Parathyroid adenoma (tissue), 2 donors: ENCODE measurements around the gene MPP2.
"Not testable (repeated sequence)": the region's sequence is repeated elsewhere in the genome, so short reads cannot be mapped to it uniquely, and the experiment has no call there.

ENCODE experiments used
- H2AFZ ChIP-seq: fragments of 300-600 bp; sonication (generic); one replicate; pipeline ENCODE4 v1.7.0; 2017; ENCODE audit warnings: antibody characterized with exemption, mild to moderate bottlenecking
- H3K27ac ChIP-seq: fragments of 300-600 bp; sonication (generic); one replicate; pipeline ENCODE4 v1.7.0; 2017
- H3K27me3 ChIP-seq: fragments of 300-600 bp; sonication (generic); one replicate; pipeline ENCODE4 v1.7.0; 2017; ENCODE audit warnings: low read length; ENCODE audit not compliant: control insufficient read depth, insufficient read depth
- H3K36me3 ChIP-seq: fragments of 300-600 bp; sonication (generic); one replicate; pipeline ENCODE4 v1.7.0; 2017; ENCODE audit warnings: low read length; ENCODE audit not compliant: control insufficient read depth, insufficient read depth
- H3K4me1 ChIP-seq: fragments of 300-600 bp; sonication (generic); one replicate; pipeline ENCODE4 v1.7.0; 2017; ENCODE audit warnings: control low read depth
- H3K4me2 ChIP-seq: fragments of 300-600 bp; sonication (generic); one replicate; pipeline ENCODE4 v1.7.0; 2017; ENCODE audit warnings: low read length
- H3K4me3 ChIP-seq: fragments of 300-600 bp; sonication (generic); one replicate; pipeline ENCODE4 v1.7.0; 2017; ENCODE audit warnings: low read depth, low read length
- H3K79me2 ChIP-seq: fragments of 300-600 bp; sonication (generic); one replicate; pipeline ENCODE4 v1.7.0; 2017; ENCODE audit warnings: control low read depth
- H3K9ac ChIP-seq: fragments of 300-600 bp; sonication (generic); one replicate; pipeline ENCODE4 v1.7.0; 2017; ENCODE audit warnings: mild to moderate bottlenecking
- H3K9me3 ChIP-seq: fragments of 300-600 bp; sonication (generic); one replicate; pipeline ENCODE4 v1.7.0; 2017; ENCODE audit warnings: low read length; ENCODE audit not compliant: control insufficient read depth
- TF ChIP-seq, protein P1 (sequence below): fragments of 300-600 bp; sonication (generic); IDR thresholded peaks from one replicate; pipeline ENCODE4 v1.7.0; 2017; ENCODE audit warnings: antibody characterized with exemption, mild to moderate bottlenecking
- donor health status: primary hyperparathyroidism.

Gene MPP2

DNA sequence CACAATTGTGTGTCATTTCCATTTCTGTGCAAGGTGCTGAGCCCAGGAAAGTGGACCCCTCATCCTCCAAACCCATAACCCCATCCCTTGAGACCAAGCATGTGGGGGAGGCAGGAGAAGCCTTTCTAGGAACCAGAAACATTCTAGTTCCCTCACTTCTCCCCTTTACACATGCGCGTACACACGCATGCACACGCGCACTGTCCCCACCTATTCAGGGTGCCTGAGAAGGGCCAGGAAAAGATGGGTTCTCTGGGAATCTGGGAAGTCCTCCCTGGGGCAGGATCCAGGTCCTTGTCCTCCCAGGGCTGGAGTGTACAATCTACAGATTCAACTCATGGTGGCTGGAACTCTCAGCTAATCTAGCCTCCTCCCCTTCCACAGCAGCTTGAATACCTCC lies 32.5 kb upstream of the MPP2 start:
- Histone ChIP-seq H2AFZ (no peak overlapping the region), H3K27me3 (no peaks in the 10 kb centered on the region), H3K4me3 (no peak overlapping the region), H3K27ac (peak overlapping the region; percentile 96), H3K36me3 (no peaks in the 10 kb centered on the region), H3K9me3 (no peaks in the 10 kb centered on the region), H3K79me2 (peaks cover 3% of the 10 kb centered on the region), H3K4me2 (no peak overlapping the region), H3K9ac (no peak overlapping the region), H3K4me1 (peaks cover 42% of the 10 kb centered on the region)
- TF ChIP-seq, protein P1, sequence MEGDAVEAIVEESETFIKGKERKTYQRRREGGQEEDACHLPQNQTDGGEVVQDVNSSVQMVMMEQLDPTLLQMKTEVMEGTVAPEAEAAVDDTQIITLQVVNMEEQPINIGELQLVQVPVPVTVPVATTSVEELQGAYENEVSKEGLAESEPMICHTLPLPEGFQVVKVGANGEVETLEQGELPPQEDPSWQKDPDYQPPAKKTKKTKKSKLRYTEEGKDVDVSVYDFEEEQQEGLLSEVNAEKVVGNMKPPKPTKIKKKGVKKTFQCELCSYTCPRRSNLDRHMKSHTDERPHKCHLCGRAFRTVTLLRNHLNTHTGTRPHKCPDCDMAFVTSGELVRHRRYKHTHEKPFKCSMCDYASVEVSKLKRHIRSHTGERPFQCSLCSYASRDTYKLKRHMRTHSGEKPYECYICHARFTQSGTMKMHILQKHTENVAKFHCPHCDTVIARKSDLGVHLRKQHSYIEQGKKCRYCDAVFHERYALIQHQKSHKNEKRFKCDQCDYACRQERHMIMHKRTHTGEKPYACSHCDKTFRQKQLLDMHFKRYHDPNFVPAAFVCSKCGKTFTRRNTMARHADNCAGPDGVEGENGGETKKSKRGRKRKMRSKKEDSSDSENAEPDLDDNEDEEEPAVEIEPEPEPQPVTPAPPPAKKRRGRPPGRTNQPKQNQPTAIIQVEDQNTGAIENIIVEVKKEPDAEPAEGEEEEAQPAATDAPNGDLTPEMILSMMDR, result no peak

DNA sequence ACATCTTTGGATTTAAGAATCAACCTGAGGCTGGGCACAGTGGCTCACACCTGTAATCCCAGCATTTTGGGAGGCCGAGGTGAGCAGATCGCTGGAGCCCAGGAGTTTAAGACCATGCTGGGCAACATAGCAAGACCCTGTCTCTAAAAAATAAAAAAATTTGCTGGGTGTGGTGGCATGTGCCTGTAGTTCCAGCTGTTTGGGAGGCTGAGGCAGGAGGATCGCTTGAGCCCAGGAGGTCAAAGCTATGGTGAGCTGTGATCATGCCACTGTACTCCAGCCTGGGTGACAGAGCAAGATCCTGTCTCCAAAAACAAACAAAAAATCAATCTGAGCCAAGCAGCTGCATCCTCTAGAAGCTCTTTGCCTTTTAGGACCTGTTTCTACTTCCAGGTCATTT lies 32.1 kb upstream of the MPP2 start:
- not testable (repeated sequence) for H3K4me3 ChIP-seq, H3K9ac ChIP-seq, H3K27me3 ChIP-seq, H2AFZ ChIP-seq, H3K79me2 ChIP-seq, H3K4me2 ChIP-seq, H3K9me3 ChIP-seq, H3K36me3 ChIP-seq
- Histone ChIP-seq H3K4me1 (peaks cover 38% of the 10 kb centered on the region), H3K27ac (peak overlapping the region; percentile 96)

DNA sequence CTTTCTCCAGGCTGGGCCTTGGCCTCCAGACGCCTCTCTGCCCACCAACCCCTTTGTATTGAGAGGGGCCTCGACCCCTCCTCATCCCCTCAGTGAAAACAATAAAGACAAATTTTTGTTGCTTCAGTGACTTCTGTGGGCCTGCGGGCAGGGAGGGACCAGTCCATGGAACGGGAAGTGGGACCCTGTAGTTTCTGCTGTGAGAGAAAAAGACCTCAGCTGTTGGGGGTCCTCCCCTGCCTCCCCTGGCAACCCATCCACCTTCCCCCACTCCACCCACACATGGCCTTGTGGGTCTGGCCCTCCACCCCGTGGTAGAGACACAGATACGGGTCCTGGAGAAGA lies 31.5 kb upstream of the MPP2 start:
- Histone ChIP-seq H3K9me3 (no peaks in the 10 kb centered on the region), H3K36me3 (no peaks in the 10 kb centered on the region), H3K27ac (peak overlapping the region; percentile 96), H2AFZ (no peak overlapping the region), H3K4me1 (peaks cover 32% of the 10 kb centered on the region), H3K79me2 (peaks cover 3% of the 10 kb centered on the region), H3K4me2 (no peak overlapping the region), H3K4me3 (no peak overlapping the region), H3K9ac (peak overlapping the region; percentile 16), H3K27me3 (no peaks in the 10 kb centered on the region)
- TF ChIP-seq, protein P1, result no peak

DNA sequence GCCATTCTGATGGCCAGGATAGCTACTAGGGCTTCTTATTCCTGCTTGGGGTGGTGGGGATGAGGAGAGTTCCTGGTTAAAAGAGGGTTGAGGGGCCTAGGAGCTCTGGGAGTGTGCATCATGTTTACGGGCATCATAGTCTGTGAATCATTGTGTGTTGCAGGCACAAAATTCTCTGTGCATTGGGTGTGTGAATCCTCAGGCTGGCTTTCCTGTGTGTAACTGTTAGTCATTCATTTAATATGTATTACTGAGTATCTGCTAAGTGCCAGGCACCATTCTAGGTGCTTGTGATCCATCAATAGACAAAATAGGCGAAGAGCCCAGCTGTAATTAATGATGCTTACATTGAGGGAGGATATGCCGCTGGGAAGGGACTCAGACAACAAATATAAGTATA lies 29.1 kb upstream of the MPP2 start:
- Histone ChIP-seq H3K9ac (no peak overlapping the region), H3K4me2 (no peak overlapping the region), H3K4me1 (peaks cover 29% of the 10 kb centered on the region), H3K4me3 (no peak overlapping the region), H3K27me3 (no peaks in the 10 kb centered on the region), H2AFZ (peak overlapping the region; percentile 36), H3K9me3 (no peaks in the 10 kb centered on the region), H3K36me3 (no peaks in the 10 kb centered on the region), H3K27ac (peak overlapping the region; percentile 53), H3K79me2 (no peaks in the 10 kb centered on the region)
- TF ChIP-seq, protein P1, result no peak

DNA sequence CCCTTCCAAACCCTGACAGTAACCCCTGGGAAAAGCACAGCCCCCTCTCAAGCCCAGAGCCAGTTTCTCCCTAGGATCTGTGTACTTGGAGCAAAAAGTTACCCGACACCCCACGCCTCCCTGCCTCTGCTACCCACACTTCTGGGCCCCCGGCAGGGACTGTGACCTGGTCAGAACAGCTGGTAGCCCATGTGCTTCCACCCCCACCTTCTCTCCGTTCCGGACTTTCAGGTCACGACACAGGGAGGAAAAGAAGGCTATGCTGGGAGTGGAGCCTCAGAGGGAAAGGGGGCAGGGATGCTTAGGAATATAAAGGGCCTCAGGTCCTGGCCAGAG lies 28.6 kb upstream of the MPP2 start:
- Histone ChIP-seq H3K27me3 (no peaks in the 10 kb centered on the region), H3K4me2 (no peak overlapping the region), H3K4me3 (no peak overlapping the region), H3K4me1 (peaks cover 33% of the 10 kb centered on the region), H3K9me3 (no peaks in the 10 kb centered on the region), H3K36me3 (no peaks in the 10 kb centered on the region), H3K9ac (no peak overlapping the region), H3K79me2 (no peaks in the 10 kb centered on the region), H3K27ac (peak overlapping the region; percentile 53), H2AFZ (peak overlapping the region; percentile 36)
- TF ChIP-seq, protein P1, result no peak
